ENCODE measurements around the gene ODAD4.
A peak's percentile ranks its signal among the peaks of the same experiment; 100 is the strongest.

Gene ODAD4

DNA sequence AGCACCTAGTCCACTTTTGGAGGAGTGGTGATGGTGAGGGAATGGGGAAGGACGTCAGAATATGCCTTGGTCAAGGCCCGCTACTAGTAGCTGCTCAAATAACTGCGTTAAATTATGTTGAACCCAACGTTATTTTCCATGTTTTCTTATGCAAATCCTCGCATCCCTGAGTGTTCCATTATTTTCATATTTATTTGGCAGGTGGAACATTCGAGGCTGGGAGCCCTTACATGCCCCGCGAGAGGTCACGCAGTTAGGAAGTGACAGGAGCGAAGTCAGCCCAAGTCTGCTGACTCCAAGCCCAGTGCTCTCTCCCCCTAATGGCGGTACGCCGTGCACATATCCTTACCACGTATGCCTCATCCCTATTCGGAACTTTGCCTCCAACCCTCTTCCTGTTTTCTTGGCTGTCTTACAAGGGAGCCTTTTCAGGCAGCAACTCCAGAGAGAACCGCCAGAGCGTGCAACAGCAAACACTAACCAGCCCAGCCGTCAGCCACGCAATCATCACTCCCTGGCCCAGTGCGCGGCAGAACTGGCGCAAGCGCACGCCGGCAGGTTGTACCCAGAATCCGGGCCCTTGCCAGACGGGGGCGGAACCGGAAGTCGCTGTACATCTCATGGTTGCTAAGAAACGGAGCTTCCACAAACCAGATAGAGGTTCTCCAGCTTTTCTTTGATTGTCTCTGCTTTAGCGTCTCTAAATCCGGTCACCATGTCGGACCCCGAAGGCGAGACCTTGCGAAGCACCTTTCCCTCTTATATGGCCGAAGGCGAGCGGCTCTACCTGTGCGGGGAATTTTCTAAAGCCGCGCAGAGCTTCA lies at the start of gene ODAD4:
TSS of gene ODAD4 (plus strand) at position 609 of the 824 bp plus-strand sequence. CDS start at position 716, 107 bp downstream.
- DNase-seq (ENCODE audit: low read depth): peak; percentile 92

DNA sequence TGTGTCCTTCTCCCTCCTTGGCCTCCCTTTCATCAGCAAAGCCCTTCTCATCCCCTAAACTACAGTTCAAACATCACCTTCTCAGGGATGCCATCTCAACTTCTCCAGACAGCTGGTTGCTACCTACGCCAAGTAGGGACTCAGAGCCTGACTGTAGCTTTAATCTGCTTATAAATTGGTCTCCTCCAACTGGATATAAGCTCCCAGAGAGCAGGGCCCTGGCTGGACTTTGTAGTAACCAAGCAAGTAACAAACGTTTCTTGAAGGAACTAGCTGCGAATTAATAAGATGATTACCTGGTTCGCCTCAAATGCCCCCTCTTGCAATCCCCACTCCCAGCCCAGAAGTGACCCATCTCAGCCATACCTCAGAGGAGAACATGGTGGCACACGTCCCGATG lies 47.7 kb upstream of the ODAD4 start:
- no peak for DNase-seq (ENCODE audit: low read depth)

DNA sequence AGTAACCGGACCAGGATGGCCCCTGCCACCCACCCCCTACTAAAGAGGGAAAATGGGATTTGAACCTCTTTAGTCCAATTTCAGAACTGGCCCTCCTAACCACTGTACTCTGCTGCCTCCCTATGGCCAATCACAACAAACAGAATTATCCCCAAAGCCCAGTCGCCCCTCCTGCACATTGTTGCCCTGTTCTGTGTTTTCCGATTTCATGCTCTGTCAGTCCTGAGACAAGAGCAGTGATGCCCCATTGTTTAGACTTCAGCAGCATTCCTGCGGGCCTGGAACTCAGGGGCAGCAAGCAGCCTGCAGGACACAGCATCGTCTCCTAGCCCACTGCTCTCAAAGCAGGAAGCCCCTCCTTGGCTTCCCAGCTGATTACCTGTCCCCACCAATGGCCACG lies 44.7 kb upstream of the ODAD4 start:
- no peak for DNase-seq (ENCODE audit: low read depth)

DNA sequence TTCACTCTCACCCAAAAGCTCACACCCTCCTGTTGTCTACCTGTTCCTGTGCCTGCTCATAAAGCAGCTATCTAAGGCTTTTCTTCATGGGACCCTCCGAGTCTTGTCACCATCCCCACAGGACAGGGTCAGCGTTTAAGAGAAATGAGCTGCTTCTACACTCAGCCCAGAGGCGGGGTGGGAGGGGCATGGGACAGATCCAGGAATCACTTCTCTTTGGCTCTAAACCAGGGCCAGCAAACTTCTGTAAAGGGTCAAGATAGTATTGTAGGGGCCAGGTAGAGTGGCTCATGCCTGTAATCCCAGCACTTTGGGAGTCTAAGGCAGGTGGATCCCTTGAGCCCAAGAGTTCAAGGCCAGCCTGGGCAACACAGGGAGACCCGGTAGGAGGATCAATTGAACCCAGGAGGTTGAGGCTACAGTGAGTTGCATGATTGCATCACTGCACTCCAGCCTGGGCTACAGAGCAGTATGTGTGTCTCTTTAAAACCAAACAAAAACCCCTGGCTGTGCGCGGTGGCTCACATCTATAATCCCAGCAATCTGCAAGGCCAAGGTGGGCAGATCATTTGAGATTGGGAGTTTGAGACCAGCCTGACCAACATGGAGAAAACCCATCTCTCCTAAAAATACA lies 42.0 kb upstream of the ODAD4 start:
- no peak for DNase-seq (ENCODE audit: low read depth)

DNA sequence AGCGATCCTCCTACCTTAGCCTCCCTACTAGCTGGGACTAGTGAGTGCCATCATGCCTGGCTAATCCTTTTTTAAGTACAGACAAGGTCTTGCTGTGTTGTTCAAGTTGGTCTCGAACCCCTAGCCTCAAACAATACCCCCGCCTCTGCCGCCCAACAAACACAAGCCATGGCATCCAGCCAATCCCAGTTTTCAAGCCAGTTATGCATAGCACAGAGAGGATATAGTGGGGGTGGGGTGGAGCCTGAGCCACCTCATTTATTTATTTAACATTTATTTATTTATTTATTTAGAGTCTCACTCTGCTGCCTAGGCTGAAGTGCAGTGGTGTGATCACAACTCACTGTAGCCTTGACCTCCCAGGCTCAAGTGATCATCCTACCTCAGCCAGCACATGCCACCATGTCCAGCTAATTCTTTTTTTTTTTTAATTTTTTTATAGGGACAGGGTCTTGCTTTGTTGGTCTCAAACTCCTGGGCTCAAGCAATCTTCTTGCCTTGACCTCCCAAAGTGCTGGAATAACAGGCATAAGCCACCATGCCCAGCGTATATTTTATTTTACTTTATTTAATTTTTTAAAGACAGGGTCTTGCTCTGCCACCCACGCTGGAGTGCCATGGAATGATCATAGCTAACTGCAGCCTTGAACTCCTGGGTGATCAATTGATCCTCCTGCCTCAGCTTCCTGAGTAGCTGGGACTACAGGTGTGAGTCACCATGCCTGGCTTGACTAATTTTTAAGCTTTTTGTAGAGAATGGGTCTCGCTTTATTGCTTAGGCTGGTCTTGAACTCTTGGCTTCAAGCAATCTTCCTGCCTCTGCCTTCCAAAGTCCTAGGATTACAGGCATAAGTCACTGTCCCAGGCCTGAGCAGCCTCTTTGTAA lies 39.0 kb upstream of the ODAD4 start:
- no peak for DNase-seq (ENCODE audit: low read depth)

DNA sequence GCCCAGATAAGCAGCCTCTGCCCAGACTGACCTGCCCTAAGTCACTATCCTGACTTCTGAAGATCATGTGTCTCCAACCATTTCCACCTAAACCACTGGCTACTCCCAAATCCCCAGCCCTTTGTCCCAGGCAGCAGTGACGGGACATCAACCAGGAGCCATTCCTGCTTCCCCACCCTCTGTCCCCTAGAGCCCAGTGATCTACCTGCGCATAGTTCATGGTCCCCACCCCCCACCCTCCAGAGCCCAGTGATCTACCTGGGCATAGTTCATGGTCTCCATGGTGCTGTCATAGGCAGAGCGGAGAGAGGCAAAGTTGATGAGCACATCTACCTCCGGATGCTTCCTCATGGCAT lies 38.4 kb upstream of the ODAD4 start:
- no peak for DNase-seq (ENCODE audit: low read depth)

- no peak for DNase-seq (ENCODE audit: low read depth)
These were observed 37.0 kb upstream of the ODAD4 start for GRCh38 chr17:41893384-41893783.

- DNase-seq (ENCODE audit: low read depth): peak; percentile 85
These were observed 35.6 kb upstream of the ODAD4 start for GRCh38 chr17:41894791-41895331.

DNA sequence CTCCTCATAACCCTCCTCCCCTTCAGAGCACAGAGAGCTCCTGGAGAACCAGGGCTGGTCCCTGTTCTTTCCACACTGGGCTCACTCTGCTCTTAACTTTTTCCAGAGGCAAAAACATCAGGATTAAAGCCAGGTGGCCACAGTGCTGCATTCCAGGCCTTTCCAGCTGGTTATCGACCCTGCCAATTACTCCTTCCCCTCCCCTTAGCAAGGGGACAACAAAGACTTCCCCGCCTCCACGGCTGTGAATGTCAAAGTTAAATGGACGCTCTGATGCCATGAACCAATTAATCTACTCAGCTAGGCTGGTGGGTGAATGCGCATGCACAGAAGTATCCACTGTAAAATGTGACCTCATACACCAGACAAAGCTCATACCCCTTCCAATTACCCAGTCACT lies 34.8 kb upstream of the ODAD4 start:
- no peak for DNase-seq (ENCODE audit: low read depth)

DNA sequence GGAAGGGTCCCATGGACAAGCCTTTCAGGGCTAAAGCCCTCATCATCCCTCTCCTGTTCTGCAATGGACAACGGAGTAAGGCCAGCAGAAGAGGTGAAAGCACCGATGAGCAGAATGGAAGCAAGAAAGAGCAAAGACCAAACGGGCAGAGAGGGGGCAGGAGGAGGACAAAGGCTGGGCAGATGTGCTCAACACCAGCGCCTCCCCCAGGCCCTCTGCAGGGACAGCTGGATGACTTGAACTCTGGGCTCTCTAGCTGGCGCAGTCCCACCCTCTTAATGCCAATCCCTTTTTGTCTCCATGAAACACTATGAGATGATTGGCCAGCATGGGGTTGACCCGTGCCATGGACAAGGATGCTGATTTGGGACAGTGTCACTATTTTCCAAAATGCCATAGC lies 33.7 kb upstream of the ODAD4 start:
- DNase-seq (ENCODE audit: low read depth): no peak

DNA sequence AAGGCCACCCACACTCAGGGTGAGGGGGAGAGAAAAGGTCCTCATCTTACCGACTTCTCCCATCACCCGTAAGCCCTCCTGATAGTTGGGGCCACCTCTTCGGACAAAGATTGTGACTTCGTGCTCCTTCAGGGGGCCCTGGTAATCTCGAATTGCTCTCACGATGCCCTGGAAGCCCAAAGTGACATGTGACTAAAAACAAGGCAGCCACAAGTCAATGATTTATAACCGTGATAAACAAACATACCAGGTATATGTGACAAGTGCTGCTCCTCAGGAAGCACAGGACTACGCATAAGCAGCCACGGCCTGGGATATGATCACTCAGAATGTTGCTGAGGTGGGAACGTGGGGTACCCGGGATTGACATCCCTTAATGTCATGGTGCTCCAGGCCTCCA lies 28.8 kb upstream of the ODAD4 start:
- no peak for DNase-seq (ENCODE audit: low read depth)

DNA sequence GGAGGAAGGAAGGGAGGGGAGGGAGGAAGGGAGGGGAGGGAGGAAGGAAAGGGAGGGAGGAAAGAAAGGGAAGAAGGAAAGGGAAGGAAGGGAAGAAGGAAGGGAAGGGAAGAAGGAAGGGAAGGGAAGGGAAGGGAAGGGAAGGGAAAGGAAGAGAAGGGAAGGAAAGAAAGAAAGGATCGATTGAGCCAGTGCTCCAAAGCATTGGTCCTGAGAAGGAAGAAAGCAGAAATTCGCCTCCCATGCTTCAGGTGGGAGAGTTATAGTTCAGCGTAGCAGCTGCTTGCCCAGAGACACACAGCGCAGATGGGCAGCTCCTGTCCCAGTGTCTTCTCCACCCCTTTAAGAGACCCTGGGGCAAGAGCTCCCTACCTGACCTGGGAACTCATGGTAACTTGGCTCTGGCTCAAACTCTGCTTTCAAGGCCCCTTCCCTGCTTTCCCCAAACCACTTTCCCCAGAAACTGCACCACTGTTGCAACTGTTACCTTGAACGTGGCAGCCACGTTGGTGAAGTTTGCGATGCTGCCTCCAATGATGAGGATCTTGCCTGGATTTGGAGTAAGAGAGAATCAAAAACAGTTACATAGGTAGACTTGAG lies 26.1 kb upstream of the ODAD4 start:
- no peak for DNase-seq (ENCODE audit: low read depth)

DNA sequence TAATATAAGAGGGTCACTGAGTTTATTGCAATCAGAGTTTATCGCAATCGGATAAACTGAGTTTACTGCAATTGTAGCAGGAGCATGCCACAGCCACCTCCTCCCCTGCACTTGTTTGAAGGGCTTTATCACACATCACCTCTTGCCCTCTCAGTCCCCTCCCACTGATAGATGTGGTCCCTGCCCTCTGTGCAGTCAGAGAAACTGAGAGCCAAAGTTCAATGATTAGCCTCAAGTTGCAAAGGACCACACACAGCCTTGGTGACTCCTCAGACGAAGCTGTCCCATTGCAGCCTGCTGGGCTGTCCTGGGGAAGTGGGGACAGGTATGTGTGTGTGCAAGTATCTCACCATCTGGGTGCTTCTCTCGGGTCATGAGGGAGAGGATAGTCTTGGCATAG lies 25.2 kb upstream of the ODAD4 start:
- DNase-seq (ENCODE audit: low read depth): no peak

- no peak for DNase-seq (ENCODE audit: low read depth)
These were observed 23.8 kb upstream of the ODAD4 start for GRCh38 chr17:41906465-41907184.

GRCh38 chr17:41907185-41907556 lies 23.2 kb upstream of the ODAD4 start:
- DNase-seq (ENCODE audit: low read depth): no peak

DNA sequence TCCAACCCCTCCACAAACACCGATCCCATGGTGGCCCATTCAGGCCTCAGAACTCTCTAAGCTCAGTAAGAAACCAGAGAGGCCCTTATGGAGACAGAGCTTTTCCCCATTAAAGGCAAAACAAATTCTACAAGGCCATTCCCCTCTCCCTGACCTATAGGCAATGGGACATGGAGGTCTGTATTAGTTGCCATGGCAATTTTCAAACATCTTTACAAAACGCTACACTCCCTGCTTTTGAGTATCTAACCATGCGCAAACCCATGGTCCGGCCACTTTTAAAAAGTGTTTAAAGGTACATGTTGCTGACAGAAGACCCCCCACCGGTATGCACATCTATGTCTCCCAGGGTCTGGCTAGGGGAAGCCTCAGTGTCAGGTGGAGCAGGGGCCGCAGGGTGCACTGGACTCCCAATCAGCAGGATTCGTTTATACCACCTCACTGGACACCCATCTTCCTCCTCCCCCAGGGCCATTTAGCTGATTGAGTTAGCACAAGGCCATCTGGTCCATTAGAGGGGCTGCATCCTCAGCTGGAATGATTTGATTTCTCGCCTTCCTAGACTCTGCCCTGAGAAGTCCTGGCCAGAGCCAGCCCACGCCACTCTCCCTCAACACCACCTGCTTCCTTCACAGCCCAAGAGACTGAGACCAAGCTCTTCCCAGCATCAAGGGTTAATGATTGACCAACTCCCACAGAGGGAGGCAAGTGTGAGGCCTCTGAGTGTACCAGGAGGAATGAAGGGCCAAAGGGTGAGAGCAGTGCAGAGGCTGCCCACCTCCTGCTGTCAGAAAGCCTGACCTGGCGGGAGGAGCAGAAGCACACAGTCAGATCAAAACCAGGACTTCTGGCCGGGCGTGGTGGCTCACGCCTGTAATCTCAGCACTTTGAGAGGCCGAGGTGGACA lies 22.5 kb upstream of the ODAD4 start:
- DNase-seq (ENCODE audit: low read depth): no peak

GRCh38 chr17:41909088-41909487 lies 21.3 kb upstream of the ODAD4 start:
- no peak for DNase-seq (ENCODE audit: low read depth)

DNA sequence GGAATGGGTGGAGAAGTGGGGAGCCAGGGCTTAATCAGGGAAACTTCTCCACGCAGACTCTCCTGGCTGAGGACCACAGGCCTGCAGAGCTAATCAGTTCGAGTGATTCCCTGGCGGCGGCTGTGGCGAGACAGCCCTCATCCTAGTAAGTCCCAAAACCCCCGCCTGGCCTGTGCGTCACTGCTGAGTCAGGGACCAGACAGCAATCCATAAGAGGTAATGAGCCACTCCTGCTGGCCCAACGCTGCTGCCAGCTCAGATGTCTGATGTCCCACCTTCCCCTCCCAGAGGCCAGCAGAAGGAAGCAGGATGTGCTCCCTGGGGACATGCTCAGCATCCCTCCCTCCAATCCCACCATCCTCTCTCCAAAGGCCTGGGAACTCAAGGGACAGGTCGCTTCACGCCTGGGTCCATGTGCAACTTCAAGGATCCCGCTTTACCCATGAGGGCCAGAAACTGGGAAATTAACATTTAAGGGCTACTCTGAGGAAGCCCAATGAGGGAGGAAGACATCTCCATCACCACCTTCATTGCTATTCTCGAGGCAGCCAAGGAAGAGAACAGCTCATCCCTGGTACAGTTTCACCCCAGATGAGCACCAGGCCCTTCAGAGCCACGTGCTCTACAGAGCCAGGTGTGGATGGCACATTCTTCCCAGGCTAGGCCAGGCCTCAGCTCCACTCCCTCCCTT lies 19.6 kb upstream of the ODAD4 start:
- peak; percentile 89 for DNase-seq (ENCODE audit: low read depth)

DNA sequence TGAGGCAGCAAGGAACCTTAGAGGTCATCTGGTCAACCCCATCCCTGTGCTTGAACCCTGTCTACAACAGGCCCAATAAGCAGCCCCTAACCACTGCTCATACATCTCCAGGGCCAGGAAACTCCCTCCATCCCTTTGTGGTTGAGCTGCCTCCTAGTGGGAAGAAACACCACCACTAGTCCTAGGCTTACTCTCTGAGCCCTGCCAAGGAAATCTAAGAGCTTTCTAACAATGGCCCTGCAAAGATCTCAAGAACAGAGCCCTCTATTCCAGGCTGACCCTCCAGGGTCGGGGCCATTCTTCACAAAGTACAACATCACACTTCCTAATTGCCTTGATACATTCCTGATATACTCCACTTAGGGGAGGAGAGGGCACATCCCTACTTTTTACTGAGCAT lies 17.5 kb upstream of the ODAD4 start:
- DNase-seq (ENCODE audit: low read depth): no peak

DNA sequence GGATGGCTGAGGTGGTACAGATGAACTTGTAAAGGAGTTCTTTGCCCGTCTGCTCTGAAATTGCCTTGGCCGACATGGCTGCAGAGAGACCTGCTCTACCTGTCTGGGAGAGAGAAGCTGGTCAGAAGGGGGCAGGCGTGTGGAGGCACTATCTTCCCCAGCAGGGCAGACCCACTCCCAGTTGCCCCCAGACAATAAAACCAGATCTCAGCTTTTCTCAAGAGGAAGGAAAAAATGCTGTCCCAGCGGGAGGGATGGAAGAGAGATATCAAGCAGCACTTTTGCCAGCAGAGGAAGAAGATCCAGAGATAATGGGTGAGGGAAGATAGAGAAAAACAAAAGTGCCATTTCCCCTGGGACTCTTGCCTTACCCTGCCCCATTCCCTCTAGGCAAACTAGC lies 16.6 kb upstream of the ODAD4 start:
- DNase-seq (ENCODE audit: low read depth): no peak
